Fibroblast of lung (primary cell): ENCODE measurements around the gene KRTAP3-1.

ENCODE experiments used
- CTCF ChIP-seq, 2 donors: IDR thresholded peaks in 1 of 2; conservative IDR thresholded peaks in 1 of 2; 1 replicate in 1 of 2; 2 replicates in 1 of 2; pipeline ENCODE4 v1.5.1; 2011 to 2012; ENCODE audit warnings: low read length in 2 of 2, control low read depth in 1 of 2, inconsistent platforms in 1 of 2, low read depth in 1 of 2, mild to moderate bottlenecking in 1 of 2
- EZH2 ChIP-seq: IDR thresholded peaks from 2 replicates; pipeline ENCODE4 v1.5.1; 2012; ENCODE audit warnings: low read length, control low read depth, mild to moderate bottlenecking; ENCODE audit errors: missing control alignments

- TF ChIP-seq CTCF (conservative IDR thresholded peaks at IDR 0.05 in 1 of 2, IDR thresholded peaks at IDR 0.05 in 1 of 2; ENCODE audit: low read depth in 1 of 2, low read length in 2 of 2) (no peak), EZH2 (no peak)
Observed at GRCh38 chr17:40967582-40967981, 41.3 kb downstream of the KRTAP3-1 start.
